ENCODE measurements around the gene TFEB. TPM values are rescaled to one million over a fixed set of nuclear protein-coding genes. Genes with fewer than 3 reads are reported as not detected.

TFEB gene
- total RNA-seq, 1 donor = 18.9 TPM

GRCh38 chr6:41692730-41693129, 42.7 kb downstream of the TFEB start:
- DNase-seq (ENCODE audit: low read depth in 2 of 3, low spot score in 2 of 3) = no peak

- DNase-seq (ENCODE audit: low read depth in 2 of 3, low spot score in 2 of 3) = no peak
Observed at GRCh38 chr6:41692080-41692675, 43.2 kb downstream of the TFEB start.

- DNase-seq (ENCODE audit: low read depth in 2 of 3, low spot score in 2 of 3) = no peak
Observed at GRCh38 chr6:41691426-41692079, 43.9 kb downstream of the TFEB start.

GRCh38 chr6:41690541-41691330, 44.7 kb downstream of the TFEB start:
- DNase-seq (ENCODE audit: low read depth in 2 of 3, low spot score in 2 of 3) = no peak

GRCh38 chr6:41689171-41690008, 46.0 kb downstream of the TFEB start:
- DNase-seq (ENCODE audit: low read depth in 2 of 3, low spot score in 2 of 3) = no peak

GRCh38 chr6:41688256-41688965, 47.0 kb downstream of the TFEB start:
- no peak for DNase-seq (ENCODE audit: low read depth in 2 of 3, low spot score in 2 of 3)

- DNase-seq (ENCODE audit: low read depth in 2 of 3, low spot score in 2 of 3) = no peak
Observed at GRCh38 chr6:41687501-41688175, 47.8 kb downstream of the TFEB start.

GRCh38 chr6:41685641-41686380, 49.6 kb downstream of the TFEB start:
- DNase-seq (ENCODE audit: low read depth in 2 of 3, low spot score in 2 of 3) = no peak

- no peak for DNase-seq (ENCODE audit: low read depth in 2 of 3, low spot score in 2 of 3)
Observed at GRCh38 chr6:41684311-41685180, 50.9 kb downstream of the TFEB start.

- peak; percentile 62 to 84 (median 83) for DNase-seq (ENCODE audit: low read depth in 2 of 3, low spot score in 2 of 3)
Observed at GRCh38 chr6:41683523-41684310, 51.7 kb downstream of the TFEB start.

GRCh38 chr6:41683273-41683522, 52.2 kb downstream of the TFEB start:
- DNase-seq (ENCODE audit: low read depth in 2 of 3, low spot score in 2 of 3) = no peak

- peak in 1 of 3 donors; percentile 36 for DNase-seq (ENCODE audit: low read depth in 2 of 3, low spot score in 2 of 3)
Observed at GRCh38 chr6:41682497-41683272, 52.7 kb downstream of the TFEB start.

- DNase-seq (ENCODE audit: low read depth in 2 of 3, low spot score in 2 of 3) = peak in 2 of 3 donors; percentile 81 to 87
Observed at GRCh38 chr6:41682056-41682477, 53.3 kb downstream of the TFEB start.

- no peak for DNase-seq (ENCODE audit: low read depth in 2 of 3, low spot score in 2 of 3)
Observed at GRCh38 chr6:41680182-41680965, 55.0 kb downstream of the TFEB start.

GRCh38 chr6:41679696-41680095, 55.7 kb downstream of the TFEB start:
- DNase-seq (ENCODE audit: low read depth in 2 of 3, low spot score in 2 of 3) = no peak

- DNase-seq (ENCODE audit: low read depth in 2 of 3, low spot score in 2 of 3) = no peak
Observed at GRCh38 chr6:41678511-41679084, 56.8 kb downstream of the TFEB start.

Data from hematopoietic multipotent progenitor cell (in vitro differentiated cells).